ENCODE results near the gene CATSPER1. TPM values are rescaled to one million over a fixed set of nuclear protein-coding genes. Genes with fewer than 3 reads are reported as not detected.
A peak's percentile ranks its signal among the peaks of the same experiment; 100 is the strongest.

CATSPER1 gene
- total RNA-seq, 1 donor from 2014 or later = not detected

DNA sequence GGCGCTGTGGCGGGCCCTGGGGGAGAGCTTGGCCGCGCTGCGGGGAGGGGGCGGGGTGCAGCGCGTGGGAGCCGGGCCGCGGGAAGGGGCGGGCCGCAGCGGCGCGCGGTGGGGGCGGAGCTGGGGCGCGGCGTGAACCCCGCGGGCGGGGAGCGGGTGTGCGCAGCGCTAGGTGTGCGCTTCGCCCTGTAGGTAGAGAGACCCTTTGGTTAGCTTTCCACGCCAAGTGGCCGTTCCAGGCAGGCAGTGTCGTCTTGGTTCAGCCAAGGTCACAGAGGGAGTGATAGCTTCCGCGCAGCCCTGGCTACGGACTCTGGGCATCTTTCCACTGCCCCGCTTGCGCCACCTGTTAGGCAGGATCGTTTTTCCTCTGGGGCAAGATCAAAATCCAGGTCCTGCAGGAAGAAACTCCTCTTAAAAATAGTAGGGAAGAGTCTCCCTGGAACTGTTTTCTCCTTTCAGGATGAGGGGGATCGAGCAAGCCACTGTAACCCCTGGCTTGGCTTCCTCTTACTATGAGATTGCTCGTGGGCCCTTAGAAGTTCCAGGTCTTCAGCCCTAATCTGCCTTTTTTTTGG, 23.5 kb downstream of the CATSPER1 start:
- ATAC-seq = peak; percentile 75

DNA sequence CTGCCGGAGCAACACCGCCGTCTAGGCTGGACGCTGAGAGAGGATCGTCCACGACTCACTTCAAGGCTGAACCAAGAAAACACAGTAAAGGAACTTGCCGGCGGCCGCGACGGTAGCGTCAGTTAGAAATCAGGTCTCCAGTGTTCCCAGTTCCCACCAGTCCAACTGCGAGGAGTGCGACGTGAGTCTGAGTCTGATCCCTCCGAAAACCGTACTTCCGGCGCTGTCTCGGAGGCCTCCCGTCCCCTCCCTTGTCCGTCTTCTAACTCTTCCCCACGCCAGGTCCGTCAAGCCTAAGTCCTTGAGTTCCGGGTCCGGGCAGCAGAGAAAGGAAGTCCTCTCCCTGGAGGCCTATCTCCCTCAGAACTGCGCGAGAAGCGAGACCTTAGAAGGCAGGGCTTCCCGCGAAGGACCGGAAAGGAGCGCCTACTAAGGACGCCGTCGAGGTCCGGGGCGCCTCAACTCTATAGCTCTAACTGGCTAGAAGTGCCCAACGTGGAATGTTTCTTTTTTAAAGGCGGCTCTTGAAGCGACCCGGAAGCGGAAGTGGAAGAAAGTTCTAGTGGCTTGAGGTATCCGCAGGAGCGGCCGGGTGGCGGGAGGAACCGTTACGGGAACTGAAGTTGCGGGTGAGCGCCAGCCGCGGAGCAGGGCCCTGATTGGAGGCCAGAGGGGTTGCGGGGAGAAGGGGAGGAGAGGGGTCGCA, 24.2 kb downstream of the CATSPER1 start, which contains the start of the genes BANF1 and EIF1AD:
BANF1 (plus strand) TSS at position 562 of the 706 bp plus-strand sequence. CDS start 748 bp downstream, outside the sequence.
EIF1AD (minus strand) TSS at position 216 of the 706 bp plus-strand sequence. CDS start 1,768 bp downstream, outside the sequence.
- ATAC-seq = peak; percentile 92

DNA sequence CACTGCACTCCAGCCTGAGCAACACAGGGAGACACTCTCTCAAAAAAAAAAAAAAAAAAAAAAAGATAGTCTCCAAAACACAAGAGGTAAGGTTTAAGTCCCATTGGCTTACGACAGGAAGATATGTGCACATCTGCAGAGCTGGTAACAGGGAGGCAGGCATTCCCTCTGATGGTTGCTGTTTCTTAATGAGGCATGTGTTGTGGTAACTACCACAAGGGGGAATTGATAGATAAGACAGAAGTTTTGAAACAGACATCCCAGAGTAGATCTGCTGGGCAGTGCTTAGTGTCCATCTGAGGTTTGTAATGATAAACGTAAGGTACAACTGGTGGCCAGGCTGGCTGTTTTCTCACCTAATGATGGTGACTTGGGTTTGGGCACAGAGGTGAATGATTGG, 29.0 kb downstream of the CATSPER1 start:
- no peak for ATAC-seq

DNA sequence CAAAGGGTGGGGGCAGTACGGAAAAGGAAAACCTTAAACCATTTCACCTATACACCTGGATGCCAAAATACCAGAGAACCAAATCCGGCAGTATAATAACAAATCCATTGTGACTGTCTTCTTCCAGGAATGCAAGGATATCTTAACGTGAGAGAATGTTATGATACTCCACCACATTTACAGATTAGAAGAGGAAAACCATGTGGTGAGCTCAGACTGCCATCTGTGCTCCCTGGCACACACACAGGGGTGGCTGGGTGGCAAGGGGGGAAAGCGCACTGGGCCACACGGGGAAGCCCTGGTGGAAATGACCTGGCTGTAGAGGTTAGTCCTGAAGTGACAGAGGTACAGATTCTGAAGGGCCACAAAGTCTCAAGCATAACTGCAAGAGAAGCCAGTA, 34.2 kb downstream of the CATSPER1 start:
- ATAC-seq = no peak

DNA sequence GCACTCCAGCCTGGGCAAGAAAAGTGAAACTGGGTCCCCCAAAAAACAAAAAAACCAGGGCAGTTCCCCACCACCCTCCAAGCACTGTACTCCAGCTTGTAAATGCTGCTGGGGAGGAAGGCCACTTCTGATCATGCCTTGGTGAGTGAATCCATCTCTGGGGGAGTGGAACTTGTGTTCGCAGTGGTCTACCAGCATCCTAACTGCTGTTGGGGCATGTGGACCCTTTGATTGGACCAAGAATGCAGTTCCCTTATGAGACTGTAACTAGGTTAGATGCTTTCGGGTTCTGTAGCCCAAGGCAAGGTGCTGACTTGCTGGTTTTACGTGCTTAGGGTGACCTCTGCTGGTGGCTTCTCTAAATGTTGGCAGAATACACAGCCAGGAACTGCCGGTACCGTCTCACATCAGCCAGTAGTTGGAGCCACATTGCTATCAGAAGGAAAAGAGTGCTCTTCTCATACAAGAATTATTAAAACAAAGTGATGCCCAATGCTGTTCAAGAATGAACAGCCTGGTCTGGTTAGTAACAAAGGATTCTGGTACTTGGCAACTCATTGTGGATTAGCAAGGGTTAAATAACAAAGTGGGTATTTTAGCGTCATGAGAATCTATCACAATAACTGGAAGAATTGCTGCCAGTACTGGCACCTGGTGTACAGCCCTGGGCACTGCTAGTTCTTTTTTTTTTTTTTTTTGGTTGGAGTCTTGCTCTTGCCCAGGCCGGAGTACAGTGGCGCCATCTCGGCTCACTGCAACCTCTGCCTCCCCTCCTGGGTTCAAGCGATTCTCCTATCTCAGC, 37.3 kb downstream of the CATSPER1 start:
- peak; percentile 96 for ATAC-seq

DNA sequence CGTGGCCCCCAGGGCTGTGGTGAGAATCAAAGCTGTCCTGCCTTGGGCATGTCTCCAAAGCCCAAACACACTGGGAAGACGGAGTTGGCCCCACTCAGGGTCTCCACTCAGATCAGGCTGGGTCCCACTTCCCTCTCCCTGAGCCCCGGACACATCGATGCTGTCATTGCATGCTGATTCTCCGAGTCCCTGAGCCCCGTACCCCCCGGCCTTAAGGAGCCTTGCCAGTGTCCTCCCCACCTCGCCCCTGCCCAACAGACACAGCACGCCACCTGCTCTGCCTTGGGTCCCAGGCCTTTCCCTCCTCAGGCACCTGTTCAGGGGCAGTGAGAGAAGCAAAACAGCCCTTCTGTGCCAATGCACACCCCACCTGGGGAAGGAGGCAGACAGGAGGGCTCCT, 38.9 kb downstream of the CATSPER1 start:
- no peak for ATAC-seq

DNA sequence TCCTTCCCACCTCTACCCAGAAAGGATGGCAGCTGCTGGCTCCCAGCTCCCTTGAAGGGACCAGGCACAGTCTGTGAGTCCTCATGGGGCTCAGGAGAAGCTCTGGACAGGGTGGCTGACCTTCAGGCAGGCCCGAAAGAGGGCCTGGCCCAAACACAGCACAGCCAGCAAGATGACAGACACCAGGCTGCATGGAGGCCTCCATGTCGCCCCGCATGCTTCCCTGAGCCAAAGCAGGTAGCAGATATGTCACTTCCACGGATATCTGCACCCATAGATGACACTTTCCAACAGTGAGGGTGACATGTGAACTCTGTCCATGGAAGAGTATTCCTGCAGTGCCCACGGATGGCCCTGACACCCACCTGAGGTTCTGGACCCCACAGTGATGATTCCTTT, 42.7 kb downstream of the CATSPER1 start:
- no peak for ATAC-seq

DNA sequence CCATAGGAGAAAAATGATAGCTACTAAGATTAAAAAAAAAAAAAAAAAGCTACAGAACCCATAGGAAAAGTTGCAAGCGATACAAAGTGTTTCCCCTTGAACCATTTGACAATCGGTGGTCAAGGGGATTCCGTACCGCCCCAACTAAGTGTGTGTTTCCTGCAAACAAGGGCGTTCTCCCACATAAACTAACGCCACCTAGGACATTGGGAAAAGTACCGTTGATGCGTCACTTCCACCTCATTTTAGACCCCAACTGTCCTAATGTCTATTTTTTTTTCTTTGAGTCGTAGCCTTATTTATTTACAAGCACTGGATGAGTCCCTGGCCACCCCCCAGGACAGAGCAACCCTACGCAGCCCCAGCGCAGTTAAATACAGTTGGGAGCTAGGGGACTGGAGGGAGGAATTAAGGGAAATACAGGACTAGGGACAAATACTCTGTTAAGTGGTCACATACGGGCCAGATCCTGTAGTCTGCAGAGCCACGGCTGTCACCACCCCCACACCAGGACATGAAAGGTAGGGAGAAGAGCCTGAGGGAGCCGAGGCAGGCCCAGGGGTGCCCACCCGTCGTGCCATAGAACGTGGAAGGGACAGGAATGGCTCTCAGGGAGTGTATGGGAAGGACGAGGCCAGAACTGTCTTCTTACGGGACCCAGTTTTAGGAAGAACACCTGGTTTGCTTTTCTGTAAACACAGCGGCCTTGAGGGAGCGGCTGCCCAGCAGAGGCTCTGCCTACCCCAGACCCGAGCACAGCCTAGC, 43.3 kb downstream of the CATSPER1 start:
- no peak for ATAC-seq

DNA sequence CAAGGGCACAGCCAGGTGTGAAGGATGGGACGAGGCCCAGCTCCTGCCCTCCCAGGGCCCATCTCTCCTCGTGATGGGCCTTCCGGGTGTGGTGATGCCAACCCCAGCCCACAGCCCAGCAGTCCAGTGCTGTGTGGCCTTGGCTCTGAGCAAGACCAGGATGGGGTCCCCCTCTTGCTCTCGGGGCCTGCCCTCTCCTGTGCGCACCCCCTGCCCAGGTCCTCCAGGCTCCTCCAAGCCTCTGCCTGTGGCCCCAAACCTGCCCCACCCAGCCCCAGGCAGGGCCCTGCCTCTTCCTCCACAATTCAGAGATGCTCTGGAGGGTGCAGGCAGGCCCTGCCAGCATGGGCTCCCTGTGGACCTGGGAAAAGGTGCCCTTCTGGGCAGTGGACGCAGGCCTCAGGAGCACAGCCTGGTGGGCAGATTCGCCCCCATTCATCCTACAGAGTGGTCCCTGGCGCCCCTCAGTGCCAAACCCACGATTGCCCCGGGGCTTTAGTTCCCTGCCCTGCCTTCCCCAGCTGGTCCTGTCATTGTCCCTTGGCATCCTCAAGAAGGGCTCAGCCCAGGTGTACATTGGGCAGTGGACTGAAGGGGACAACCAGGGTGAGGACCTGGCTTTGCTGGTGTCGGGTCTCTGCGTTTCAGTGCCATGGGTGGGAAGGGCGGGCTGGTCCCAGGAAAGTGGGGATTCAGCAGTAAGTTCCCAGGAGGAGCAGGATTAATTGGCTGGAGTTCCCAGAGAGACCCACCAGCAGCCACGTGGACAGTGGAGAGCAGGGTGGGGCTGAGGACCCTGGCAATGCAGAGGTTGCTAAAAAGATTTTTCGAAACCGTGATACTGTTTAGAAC, 44.1 kb downstream of the CATSPER1 start:
- ATAC-seq = peak; percentile 13

DNA sequence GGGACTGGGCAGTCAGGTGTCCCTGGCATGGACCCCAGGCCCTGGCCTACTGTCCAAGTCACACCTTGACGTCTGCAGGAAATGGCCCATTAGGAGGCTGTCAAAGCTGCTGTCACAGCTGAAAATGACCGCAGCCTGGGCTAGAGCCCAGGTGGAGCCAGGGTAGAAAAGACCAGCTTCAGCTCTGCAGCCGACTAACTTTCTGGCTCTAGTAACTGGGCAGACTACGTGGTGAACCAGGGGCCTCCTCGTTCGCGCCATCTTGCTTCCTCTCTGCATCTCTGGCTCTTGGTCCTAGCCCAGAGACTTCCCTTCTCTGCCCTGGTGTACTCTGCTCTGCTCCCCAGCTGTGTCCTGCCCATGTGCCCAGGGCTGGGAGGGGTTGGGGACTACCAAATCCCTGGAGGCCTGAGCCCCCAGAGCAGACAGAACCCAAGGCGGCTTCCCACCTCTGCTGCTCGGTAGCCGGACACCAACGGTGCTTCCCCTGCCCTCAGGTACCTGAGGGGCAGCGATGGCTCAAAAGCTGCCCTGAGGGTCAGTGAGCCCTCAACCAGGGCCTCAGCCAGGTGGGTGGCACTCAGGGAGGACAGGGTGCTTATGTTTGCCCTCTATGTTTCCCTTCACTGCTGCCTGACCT, 45.1 kb downstream of the CATSPER1 start:
- no peak for ATAC-seq

DNA sequence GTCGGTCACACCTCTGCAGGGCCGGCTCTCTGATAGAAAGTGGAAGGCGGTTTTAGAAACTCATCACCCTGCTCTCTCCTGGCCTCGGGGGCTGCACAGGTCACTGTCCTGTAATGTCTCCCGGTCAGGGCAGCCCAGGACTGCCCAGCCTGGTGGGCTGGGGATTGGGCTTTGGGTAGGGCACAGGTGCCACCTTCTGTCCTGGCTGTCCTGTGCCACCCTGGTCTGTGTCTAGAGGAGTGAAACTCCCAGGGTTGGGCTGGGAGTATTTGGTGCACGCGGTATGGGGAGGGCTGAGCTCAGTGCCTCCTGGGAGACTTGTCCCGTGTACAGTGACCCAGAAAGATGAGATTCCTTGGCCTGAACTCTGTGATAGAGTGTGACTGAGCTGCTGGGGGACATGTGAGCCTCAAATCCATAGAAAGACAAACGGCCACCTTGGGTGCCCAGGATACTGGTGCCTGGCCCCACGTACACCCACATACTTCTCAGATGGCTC, 47.0 kb downstream of the CATSPER1 start:
- ATAC-seq = no peak

DNA sequence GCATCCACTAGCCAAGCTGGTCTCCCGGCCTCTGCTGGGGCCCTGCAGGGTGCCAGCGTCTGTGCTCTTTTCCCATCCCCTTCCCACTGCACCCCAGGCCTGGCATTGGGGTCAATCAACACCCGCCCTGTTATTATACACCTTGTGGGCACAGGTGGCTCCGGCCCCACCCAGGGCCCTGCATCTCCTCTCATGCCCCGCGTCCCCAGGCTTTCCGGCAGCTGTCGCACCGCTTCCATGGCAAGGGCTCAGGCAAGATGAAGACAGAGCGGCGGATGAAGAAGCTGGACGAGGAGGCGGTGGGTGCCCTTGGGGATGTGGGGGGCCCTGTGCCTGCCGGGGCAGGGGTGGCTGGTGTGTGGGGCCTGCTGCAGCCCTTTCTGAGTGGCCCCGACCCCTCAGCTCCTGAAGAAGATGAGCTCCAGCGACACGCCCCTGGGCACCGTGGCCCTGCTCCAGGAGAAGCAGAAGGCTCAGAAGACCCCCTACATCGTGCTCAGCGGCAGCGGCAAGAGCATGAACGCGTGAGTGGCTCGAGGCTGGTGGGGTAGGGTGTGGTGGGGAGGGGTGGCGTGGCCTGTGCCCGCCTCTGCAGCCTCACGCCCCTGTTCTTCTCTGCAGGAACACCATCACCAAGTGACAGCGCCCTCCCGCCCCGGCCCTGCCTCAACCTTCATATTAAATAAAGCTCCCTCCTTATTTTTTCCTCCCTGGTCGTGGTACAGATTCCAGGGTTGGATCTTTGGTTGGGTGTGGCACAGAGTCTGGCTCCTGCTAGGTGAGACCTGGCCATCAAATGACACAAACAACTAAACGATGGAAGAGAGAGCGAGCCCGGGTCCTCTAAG, 47.7 kb downstream of the CATSPER1 start:
- ATAC-seq = no peak

DNA sequence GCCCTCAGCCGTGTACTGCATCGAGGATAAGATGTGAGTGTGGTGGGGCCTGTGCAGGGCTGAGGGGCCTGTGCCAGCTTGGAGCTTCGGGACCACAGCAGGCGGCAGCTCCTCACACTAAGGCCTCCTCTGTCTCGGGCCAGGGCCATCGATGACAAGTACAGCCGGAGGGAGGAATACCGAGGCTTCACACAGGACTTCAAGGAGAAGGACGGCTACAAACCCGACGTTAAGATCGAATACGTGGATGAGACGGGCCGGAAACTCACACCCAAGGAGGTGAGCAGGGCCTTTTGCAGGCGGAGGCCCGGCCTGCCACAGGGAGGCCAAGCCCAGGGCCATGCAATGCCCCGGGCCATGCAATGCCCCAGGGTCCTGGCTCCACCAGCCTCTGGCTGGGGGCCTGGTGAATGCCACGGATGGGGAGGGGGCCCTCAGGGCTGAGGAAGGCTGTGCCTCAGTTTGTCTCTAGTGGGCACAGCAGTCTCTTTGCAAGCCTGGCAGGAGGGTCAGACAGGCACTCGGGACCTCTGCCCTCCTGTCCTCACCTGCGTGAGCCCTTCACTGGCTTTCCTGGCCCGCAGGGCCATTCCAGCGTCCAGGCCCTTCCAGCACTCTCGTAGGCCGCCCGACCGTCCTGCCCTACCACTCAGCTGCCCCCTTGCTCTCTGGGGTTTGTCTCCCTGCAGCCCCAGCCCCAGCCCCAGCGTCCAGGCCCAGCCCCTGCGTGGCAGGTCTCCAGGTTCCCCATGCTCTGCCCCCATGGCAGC, 48.5 kb downstream of the CATSPER1 start:
- no peak for ATAC-seq

DNA sequence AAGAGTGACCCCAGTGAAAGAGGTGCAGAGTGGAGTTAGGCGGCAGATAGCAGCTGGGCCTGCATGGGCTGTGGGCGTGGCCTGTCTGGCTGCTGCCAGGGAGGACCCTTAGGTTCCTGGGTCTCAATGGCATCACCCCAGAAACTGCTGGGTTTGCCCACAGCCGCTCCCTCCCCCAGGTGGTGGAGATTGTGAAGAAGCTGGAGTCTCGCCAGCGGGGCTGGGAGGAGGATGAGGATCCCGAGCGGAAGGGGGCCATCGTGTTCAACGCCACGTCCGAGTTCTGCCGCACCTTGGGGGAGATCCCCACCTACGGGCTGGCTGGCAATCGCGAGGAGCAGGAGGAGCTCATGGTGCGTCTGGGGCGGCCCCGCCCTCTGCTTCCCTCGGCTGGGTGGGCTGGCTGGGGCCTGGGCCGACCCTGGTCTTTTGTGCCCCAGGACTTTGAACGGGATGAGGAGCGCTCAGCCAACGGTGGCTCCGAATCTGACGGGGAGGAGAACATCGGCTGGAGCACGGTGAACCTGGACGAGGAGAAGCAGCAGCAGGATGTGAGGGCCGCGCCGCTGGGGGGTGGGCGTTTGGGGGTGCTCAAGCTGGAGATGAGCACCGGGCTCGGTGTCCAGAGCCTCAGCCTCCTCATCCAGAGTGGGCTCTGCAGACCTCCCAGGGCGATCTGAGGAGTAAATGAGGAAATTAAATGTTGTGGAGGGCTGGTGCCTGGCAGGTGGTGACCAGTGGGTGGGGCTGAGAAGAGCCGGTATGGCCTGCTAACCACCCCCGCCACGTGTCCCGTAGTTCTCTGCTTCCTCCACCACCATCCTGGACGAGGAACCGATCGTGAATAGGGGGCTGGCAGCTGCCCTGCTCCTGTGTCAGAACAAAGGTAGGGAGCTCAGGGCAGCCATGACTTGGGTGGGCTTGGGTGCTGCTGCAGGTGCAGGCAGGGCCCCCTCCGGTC, 49.8 kb downstream of the CATSPER1 start:
- ATAC-seq = no peak

DNA sequence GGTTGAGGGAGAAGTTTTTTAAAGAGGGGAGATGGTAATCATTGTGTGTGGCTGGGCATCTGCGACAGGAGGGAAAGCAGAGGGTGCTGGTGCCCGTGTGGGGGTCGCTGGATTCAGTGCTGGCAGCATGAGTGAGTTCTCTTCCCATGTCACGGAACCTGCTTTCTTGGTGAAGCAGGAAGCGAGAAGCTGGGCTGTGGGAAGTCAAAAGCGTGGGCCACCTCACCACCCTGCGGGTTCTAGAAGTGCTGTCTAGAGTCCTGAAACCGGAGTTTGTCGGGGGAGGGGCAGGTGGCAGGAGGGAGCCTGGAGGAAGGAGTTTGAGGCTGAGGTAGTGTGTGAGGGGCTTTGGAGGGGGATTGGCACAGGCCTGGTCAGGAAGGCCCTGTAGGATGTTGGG, 50.5 kb downstream of the CATSPER1 start:
- no peak for ATAC-seq

DNA sequence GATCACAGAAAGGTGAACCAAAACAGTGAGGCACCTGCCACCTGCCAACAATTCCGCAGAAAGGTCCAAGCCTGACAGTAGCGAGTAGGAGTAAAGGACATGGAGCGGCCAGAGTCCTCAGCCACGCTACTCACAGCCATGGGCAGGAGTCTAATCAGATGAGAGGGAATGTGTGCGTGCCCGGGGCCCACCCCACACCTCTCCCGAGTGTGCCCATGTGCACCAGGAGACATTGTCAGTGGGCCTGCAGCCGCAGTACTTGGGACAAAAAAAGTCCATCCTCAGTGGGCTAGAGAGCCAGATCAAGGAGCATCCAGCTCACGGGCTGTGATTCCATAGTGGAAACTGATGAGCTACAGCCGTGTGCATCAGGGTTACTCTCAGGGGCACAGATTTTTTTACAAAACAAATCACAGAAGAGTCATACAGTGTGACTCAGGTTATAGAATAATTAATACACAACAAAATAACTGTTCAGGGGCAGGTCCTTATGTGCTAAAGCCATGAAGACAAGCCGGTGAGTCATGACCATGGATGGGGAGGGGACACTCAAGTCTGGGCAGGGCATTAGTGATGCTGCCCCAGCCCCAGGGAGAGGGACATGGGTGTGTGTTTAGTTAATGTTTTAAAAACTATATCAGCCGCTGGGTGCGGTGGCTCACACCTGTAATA, 52.7 kb downstream of the CATSPER1 start:
- ATAC-seq = peak; percentile 89

DNA sequence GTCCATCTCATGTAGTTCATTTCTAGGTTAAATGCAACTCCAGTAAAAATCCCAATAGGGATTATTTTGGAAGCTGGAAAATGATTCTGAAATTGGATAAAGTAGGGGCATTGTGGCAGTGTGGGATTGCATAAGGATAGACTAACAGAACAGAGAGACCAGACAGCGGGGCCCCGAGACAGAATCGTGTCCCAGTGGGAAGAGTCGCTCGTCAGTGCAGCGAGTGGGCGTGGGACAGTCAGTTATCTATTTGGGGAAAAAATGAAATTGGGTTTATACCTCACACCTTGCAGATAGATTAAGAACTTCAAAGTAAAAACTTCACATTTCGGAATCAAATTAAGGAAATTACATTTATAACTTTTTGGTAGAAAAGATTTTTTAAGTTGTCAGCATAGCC, 54.2 kb downstream of the CATSPER1 start:
- no peak for ATAC-seq

Data from esophagus mucosa (tissue), 1 donor.